Astrocyte (in vitro differentiated cells and primary cell): ENCODE results near the gene SIGLEC11. TPM values are rescaled to one million over a fixed set of nuclear protein-coding genes. Genes with fewer than 3 reads are reported as not detected.

Experiments used
- DNase-seq: peaks from one replicate; pipeline ENCODE4 v3.0.0-alpha.2; 2010; ENCODE audit warnings: low read depth
- FAIRE-seq: peaks from 2 replicates; lab custom pipeline; 2011; peaks lifted over from hg19 to GRCh38; lab: Jason Lieb, UNC
- H2AFZ ChIP-seq: 2 replicates; pipeline ENCODE4 v1.6.0; 2012; ENCODE audit warnings: low read depth, low read length, inconsistent platforms
- H3K27ac ChIP-seq: 2 replicates; pipeline ENCODE4 v1.5.1; 2011; ENCODE audit warnings: low read depth, low read length, inconsistent platforms
- H3K27me3 ChIP-seq: 2 replicates; pipeline ENCODE4 v1.6.0; 2011; ENCODE audit warnings: low read length, inconsistent platforms; ENCODE audit not compliant: insufficient read depth
- H3K36me3 ChIP-seq: 2 replicates; pipeline ENCODE4 v1.5.1; 2011; ENCODE audit warnings: low read length, inconsistent platforms; ENCODE audit not compliant: insufficient read depth
- H3K4me1 ChIP-seq: 2 replicates; pipeline ENCODE4 v1.5.1; 2011; ENCODE audit warnings: low read length, inconsistent platforms; ENCODE audit not compliant: insufficient read depth
- H3K4me2 ChIP-seq: 2 replicates; pipeline ENCODE4 v1.6.0; 2012; ENCODE audit warnings: low read length, inconsistent platforms
- H3K4me3 ChIP-seq: 2 replicates; pipeline ENCODE4 v1.5.1; 2011; ENCODE audit warnings: low read depth, mild to moderate bottlenecking, low read length, inconsistent platforms; ENCODE audit not compliant: insufficient read depth
- H3K79me2 ChIP-seq: 2 replicates; pipeline ENCODE4 v1.6.0; 2012; ENCODE audit warnings: mild to moderate bottlenecking, low read length, inconsistent platforms; ENCODE audit not compliant: insufficient read depth
- H3K9ac ChIP-seq: 2 replicates; pipeline ENCODE4 v1.6.0; 2012; ENCODE audit warnings: mild to moderate bottlenecking, low read length, inconsistent platforms
- H3K9me3 ChIP-seq: 2 replicates; pipeline ENCODE4 v1.5.1; 2012; ENCODE audit warnings: low read depth, mild to moderate bottlenecking, low read length, inconsistent platforms; ENCODE audit not compliant: insufficient read depth
- H4K20me1 ChIP-seq: 2 replicates; pipeline ENCODE4 v1.6.0; 2012; ENCODE audit warnings: low read length, inconsistent platforms; ENCODE audit not compliant: insufficient read depth
- H3K27ac Mint-ChIP-seq: one replicate; pipeline ENCODE4 v1.8.0; 2021; ENCODE audit warnings: mild to moderate bottlenecking, mixed read lengths; ENCODE audit not compliant: unreplicated experiment
- H3K27me3 Mint-ChIP-seq: one replicate; pipeline ENCODE4 v1.8.0; 2021; ENCODE audit warnings: low read depth, mixed read lengths; ENCODE audit not compliant: unreplicated experiment
- H3K36me3 Mint-ChIP-seq: one replicate; pipeline ENCODE4 v1.8.0; 2021; ENCODE audit warnings: low read depth, mixed read lengths; ENCODE audit not compliant: unreplicated experiment
- H3K4me1 Mint-ChIP-seq: one replicate; pipeline ENCODE4 v1.8.0; 2021; ENCODE audit warnings: low read depth, mixed read lengths; ENCODE audit not compliant: unreplicated experiment
- H3K4me3 Mint-ChIP-seq: one replicate; pipeline ENCODE4 v1.8.0; 2021; ENCODE audit warnings: mild to moderate bottlenecking, moderate library complexity, mixed read lengths; ENCODE audit not compliant: unreplicated experiment
- H3K9me3 Mint-ChIP-seq: one replicate; pipeline ENCODE4 v1.8.0; 2021; ENCODE audit warnings: mild to moderate bottlenecking, mixed read lengths; ENCODE audit not compliant: unreplicated experiment
- EZH2 ChIP-seq: IDR thresholded peaks from 2 replicates; pipeline ENCODE4 v1.6.1; 2012; ENCODE audit warnings: mild to moderate bottlenecking, low read length, inconsistent platforms; ENCODE audit not compliant: insufficient read depth
- total RNA-seq: library from RNA; stranded (reverse); gene quantifications from 2 replicates; pipeline ENCODE4 v1.2.1, GENCODE V29; 2021
- TF ChIP-seq, protein P1 (sequence below): IDR thresholded peaks from 2 replicates; pipeline ENCODE4 v1.5.1; 2011; ENCODE audit warnings: low read depth, mild to moderate bottlenecking, inconsistent platforms, low read length, moderate library complexity; ENCODE audit not compliant: insufficient read depth

SIGLEC11 gene
- total RNA-seq, 1 donor from 2014 or later, result not detected

DNA sequence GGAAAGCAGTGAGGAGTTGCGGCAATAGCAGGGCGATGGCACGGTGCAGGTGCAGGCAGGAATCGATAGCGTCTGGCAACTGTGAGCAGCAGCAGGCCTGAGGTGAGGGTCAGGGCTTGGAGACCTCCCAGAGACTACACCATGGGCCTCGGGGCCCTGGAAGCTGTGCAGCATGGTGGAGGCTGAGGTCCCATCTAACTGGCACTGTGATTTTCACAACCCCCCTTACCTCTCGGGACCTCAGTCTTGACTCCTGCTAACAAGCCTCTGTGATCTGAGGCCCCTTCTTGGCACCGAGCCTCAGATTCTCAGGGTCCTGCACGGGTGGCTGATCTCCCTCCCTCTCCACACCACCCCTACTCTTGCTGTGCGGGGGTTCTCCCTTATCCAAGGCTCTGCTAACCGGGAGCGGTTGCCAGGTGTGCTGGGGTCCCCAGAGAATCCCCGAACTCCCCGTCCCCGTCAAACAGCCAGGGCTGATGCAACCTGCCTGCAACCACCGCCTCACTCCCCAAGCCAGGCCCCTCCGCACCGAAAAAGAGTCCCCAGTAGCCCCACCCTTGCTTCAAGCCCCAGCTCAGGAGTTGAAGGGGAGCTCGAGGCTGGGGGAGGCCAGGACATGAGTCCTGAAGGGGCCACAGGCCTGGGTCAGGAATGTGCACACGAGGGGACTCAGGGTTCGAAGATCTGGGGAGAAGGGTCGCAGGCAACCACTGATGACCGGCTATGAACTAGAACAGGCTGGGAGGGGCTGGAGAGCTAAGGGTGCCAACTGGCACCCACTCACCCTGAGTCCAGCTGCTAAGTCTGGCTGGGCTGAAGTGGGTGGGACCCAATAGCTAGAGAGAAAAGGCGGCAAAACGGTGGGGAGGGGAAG is 36.7 kb downstream of the SIGLEC11 start:
- H3K27ac ChIP-seq, result no peak overlapping the region
- H3K27ac Mint-ChIP-seq, result peak overlapping the region; percentile 62
- peaks cover 80% of the 10 kb centered on the region for H4K20me1 ChIP-seq
- no peak for FAIRE-seq
- DNase-seq, result no peak
- no peaks in the 10 kb centered on the region for H3K27me3 Mint-ChIP-seq
- peaks cover 19% of the 10 kb centered on the region for H3K4me1 ChIP-seq
- H3K4me1 Mint-ChIP-seq, result peaks cover 19% of the 10 kb centered on the region
- H2AFZ ChIP-seq, result no peak overlapping the region
- peaks cover 4% of the 10 kb centered on the region for H3K36me3 Mint-ChIP-seq
- no peak overlapping the region for H3K4me2 ChIP-seq
- H3K36me3 ChIP-seq, result peaks cover 6% of the 10 kb centered on the region
- no peak overlapping the region for H3K9ac ChIP-seq
- no peaks in the 10 kb centered on the region for H3K27me3 ChIP-seq
- no peak overlapping the region for H3K4me3 Mint-ChIP-seq
- H3K9me3 ChIP-seq, result no peaks in the 10 kb centered on the region
- no peak overlapping the region for H3K4me3 ChIP-seq
- TF ChIP-seq, protein P1, sequence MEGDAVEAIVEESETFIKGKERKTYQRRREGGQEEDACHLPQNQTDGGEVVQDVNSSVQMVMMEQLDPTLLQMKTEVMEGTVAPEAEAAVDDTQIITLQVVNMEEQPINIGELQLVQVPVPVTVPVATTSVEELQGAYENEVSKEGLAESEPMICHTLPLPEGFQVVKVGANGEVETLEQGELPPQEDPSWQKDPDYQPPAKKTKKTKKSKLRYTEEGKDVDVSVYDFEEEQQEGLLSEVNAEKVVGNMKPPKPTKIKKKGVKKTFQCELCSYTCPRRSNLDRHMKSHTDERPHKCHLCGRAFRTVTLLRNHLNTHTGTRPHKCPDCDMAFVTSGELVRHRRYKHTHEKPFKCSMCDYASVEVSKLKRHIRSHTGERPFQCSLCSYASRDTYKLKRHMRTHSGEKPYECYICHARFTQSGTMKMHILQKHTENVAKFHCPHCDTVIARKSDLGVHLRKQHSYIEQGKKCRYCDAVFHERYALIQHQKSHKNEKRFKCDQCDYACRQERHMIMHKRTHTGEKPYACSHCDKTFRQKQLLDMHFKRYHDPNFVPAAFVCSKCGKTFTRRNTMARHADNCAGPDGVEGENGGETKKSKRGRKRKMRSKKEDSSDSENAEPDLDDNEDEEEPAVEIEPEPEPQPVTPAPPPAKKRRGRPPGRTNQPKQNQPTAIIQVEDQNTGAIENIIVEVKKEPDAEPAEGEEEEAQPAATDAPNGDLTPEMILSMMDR, result no peak
- TF ChIP-seq EZH2, result no peak
- H3K9me3 Mint-ChIP-seq, result no peaks in the 10 kb centered on the region
- peaks cover 98% of the 10 kb centered on the region for H3K79me2 ChIP-seq

DNA sequence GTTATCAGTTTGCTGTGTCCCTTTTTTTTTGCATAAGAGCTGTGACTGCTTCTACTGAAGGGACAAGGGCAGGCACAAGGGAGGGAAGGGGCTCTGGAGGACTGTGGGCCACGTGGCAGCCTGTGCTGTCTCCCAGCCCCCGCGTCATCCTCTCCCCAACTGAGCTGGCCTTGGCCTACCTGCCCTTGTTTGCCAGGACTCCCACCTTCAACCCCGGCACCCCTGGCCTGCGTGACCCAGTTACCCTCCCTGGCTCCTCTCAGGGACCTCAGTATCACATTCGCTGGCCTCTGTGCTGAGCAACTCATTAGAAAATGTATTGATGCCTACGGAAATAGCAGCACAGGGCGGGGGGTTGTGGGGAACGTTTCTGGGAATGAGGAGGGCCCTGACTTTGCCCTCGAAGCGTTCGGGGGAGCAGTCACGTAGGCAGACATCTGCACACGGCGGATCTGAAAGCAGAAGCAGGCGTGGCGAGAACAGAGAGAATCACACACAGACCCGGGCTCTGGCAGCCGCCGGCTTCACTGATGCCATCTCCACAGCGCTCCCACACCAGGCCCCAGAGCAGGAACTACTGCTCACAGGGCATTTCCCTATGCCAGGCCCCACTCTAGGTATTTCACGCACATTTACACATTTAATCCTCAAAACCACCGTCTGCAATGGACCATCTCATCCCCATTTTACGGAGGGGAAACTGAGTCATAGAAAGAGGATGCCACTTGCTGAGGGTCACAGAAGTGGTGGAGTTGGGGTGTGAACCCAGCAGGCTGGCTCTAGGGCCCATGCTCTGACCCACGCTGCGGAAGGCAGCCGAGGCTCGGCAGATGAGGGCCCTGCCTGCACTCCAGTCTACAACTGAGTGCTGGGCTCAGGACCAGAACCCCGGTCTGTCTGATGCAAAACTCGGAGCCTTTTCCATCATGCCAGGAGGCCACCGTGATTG is 37.6 kb downstream of the SIGLEC11 start:
- H3K4me1 ChIP-seq, result peaks cover 19% of the 10 kb centered on the region
- Mint-ChIP-seq H3K9me3 (no peaks in the 10 kb centered on the region), H3K27me3 (no peaks in the 10 kb centered on the region), H3K27ac (no peak overlapping the region), H3K36me3 (peaks cover 4% of the 10 kb centered on the region), H3K4me1 (peaks cover 19% of the 10 kb centered on the region), H3K4me3 (no peak overlapping the region)
- no peak overlapping the region for H3K4me3 ChIP-seq
- peaks cover 87% of the 10 kb centered on the region for H4K20me1 ChIP-seq
- H3K36me3 ChIP-seq, result peaks cover 6% of the 10 kb centered on the region
- no peaks in the 10 kb centered on the region for H3K27me3 ChIP-seq
- no peak overlapping the region for H3K27ac ChIP-seq
- no peak overlapping the region for H3K4me2 ChIP-seq
- H2AFZ ChIP-seq, result no peak overlapping the region
- TF ChIP-seq, protein P1, result no peak
- no peak for TF ChIP-seq EZH2
- FAIRE-seq (no peak), DNase-seq (no peak)
- H3K79me2 ChIP-seq, result peaks cover 96% of the 10 kb centered on the region
- no peaks in the 10 kb centered on the region for H3K9me3 ChIP-seq
- H3K9ac ChIP-seq, result peak overlapping the region; percentile 7
